HG02852 (cell line): ENCODE measurements around the gene RUNX2.
A peak's percentile ranks its signal among the peaks of the same experiment; 100 is the strongest.

ENCODE experiments used
- ATAC-seq: cut with Tn5 transposase; IDR thresholded peaks from one replicate; pipeline ENCODE4 v1.9.1; 2021; ENCODE audit warnings: mild to moderate bottlenecking, moderate library complexity; ENCODE audit not compliant: unreplicated experiment

RUNX2 gene

GRCh38 chr6:45637611-45638257, 309.6 kb downstream of the RUNX2 start:
- ATAC-seq, result no peak

- ATAC-seq, result no peak
These were observed 312.0 kb downstream of the RUNX2 start for GRCh38 chr6:45640081-45640491.

DNA sequence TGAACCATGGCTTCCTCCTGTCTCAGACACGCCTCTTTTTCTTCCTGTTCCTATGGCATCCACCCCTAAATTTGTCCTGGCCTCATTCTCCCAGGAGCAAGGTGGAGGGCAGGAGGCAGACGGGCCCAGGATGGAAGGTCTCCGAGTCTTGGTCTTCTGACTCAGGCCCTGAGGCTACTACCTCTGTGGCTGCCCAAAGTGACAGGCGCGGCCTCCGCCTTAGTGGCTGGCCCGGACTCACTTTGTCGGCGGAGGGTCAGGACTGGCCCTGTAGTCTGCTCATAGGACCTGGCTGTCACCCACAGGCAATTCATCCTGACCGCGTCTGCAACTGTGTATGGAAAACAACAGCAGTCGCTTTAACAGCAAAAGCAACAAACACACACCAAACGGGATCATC, 312.7 kb downstream of the RUNX2 start:
- no peak for ATAC-seq

- ATAC-seq, result no peak
These were observed 314.4 kb downstream of the RUNX2 start for GRCh38 chr6:45642331-45643125.

DNA sequence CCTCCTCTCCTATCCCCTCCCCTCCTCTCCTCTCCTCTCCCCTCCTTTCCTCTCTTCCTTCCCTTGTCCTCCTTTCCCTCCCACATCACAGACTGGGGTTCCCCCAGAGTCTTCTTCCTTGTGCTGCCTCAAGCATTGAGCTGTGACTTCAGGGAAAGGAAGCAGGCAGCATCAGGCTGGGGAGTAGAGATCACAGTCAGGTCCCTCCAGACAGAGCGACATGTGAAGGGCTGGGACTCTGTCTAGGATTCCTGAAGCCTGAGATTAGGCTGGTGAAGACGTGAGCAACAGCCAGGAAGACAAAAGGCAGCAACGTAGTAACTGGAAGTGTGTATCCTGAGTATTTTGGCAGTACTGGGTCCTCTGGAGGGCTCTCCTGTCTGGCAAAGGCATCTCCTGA, 315.0 kb downstream of the RUNX2 start:
- ATAC-seq, result no peak

- no peak for ATAC-seq
These were observed 316.6 kb downstream of the RUNX2 start for GRCh38 chr6:45644720-45645119.

GRCh38 chr6:45645302-45645701, 317.2 kb downstream of the RUNX2 start:
- peak; percentile 69 for ATAC-seq

GRCh38 chr6:45647341-45648261, 319.5 kb downstream of the RUNX2 start:
- no peak for ATAC-seq

DNA sequence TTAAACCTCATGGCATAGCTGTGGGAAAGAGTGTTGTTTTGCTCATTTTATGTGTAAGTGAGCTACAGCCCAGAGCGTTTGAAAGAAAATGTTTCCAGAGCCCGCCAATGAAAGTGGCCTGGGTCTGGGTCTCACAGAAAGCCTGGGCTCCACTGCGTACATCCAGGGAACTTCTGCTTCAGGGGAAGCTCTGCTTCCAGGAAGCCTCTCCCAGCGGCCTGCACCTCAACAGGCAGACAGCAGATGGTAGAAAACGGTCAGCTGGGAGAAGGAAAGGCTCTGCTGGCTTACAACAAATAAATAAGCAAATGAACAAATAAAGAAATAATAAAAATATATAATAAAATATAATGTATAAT, 320.1 kb downstream of the RUNX2 start:
- no peak for ATAC-seq

DNA sequence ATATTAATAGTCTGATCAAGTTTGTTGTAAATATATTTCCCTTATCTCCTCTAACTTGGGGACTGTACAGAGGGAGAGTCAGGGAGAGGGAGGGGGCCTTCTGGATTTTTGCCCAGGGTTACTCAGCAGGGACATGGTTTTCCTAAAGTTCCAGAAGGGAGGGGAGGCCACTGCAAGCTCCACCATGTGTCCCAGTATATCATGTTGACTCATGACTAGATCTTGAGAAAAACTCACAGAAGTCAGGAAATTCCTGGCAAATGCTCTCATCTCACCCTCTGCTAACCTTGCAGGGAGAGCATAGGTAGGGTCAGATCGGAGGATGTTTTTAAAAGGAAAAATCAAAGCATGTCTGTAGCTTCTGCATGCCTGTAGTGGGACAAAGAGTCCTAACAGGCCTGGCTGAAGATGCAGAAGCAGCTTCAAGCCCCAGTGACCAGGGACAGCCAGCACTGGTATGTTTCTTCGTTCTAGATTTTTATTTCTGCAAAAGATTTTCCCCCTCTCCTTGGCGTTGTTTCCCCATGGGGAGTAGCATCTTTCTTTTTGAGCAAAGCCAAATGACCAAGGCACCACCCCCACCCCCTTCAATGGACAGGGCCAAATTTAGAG, 322.5 kb downstream of the RUNX2 start:
- no peak for ATAC-seq

DNA sequence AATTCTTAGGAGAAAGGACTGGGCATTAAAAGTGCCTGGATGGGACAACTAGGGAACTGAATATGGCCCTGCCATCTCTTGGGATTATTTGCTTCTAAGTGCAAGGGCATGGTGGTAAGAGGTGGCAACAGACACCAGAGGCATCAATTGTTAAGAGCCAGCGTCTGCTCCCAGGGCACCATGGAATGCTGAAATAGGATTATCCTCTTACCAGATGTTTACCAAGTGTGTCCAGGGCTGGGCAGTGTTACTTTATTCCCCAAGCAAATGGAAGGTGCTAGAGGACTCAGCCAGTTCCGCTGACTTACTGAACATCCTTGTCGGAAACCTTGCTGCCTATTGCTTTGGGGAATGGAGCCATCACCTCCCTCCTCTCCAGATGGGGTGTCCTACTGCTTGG, 323.2 kb downstream of the RUNX2 start:
- ATAC-seq, result no peak

- no peak for ATAC-seq
These were observed 324.3 kb downstream of the RUNX2 start for GRCh38 chr6:45652416-45652815.

GRCh38 chr6:45653117-45653883, 325.2 kb downstream of the RUNX2 start:
- ATAC-seq, result no peak

DNA sequence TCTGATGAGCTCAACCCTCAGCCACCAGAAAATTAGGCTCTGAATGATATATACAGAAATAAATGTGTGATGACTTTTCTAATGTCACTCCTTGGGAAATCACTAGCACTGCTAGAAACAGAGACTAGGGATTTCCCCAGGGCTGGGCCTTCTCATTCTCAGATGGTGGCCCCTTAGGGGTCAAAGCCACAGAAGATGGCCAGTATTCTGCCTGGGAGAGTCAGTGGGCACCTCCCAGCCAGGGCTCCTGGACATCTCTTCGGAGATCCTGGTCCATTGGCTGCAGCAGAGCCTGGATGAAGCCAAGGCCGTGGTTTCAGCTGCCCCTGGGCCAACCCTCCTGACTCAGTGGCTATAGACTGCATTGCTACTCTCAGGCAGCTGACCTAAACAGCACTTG, 326.5 kb downstream of the RUNX2 start:
- ATAC-seq, result no peak

- no peak for ATAC-seq
These were observed 327.8 kb downstream of the RUNX2 start for GRCh38 chr6:45655745-45656476.

DNA sequence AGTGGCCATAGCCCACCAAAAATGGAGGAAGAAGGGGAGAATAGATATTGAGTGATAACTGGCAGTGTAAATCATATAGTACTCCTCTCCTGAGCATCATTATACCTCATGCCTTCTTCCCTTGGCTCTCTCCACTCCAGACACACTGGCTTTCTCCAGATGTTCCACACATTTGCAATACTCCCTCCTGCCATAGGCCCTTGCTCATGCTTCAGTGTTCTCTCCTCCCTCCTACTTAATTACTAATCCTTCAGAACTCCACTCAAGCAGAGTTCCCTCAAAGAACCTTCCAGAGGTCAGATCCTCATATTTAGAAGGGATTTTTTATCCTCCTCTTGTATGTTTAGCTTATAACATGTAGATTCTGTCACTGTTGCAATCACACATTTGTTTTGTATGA, 329.1 kb downstream of the RUNX2 start:
- no peak for ATAC-seq

- ATAC-seq, result no peak
These were observed 330.3 kb downstream of the RUNX2 start for GRCh38 chr6:45658400-45658799.

DNA sequence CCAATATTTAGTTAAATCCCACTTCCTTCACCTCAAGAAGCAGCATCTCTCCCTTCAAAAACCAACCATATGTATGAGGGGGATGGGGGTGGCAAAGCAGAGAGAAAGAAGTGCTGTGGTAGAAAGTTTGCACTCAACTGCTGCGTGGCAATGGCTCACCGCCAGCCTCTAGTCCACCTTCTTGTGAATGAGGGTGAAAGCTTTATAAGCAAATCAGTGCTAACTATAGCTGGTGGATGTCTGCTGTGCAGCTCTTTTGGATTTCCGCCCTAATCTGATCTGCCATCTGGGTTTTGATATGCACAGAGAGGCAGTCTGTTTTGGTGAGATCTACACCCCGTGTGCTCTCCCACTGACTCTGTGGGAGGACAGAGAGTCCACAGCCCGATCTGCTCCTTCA, 330.8 kb downstream of the RUNX2 start:
- no peak for ATAC-seq

DNA sequence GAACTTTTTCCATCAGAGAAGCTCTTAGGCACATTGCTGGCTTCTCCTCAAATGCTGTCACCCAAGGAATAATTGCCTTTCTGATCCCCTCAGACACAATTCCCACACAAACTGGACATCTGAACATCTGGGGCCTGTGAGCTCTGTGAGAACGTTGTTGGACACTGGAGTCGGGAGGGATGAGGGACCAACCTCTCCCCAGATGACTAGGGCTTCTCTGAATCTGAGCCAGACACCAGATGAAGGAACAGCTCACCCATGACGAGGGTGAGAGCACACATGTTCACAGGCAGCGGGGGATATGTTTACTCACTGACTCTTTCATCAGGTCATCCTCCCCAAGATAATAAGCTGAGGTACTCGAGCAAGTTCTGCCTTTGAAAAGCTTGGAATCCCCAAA, 333.5 kb downstream of the RUNX2 start:
- no peak for ATAC-seq
